NCI-H460 (cell line): ENCODE measurements around the gene RAPGEF3. TPM values are rescaled to one million over a fixed set of nuclear protein-coding genes. Genes with fewer than 3 reads are reported as not detected.

Source experiments
- DNase-seq: peaks from one replicate; pipeline ENCODE4 v3.0.0-alpha.2; 2016; ENCODE audit warnings: low read depth; ENCODE audit errors: extremely low read depth
- polyA plus RNA-seq: library from polyadenylated mRNA; depleted of rRNA; stranded (reverse); fragments of >200 nt; gene quantifications from 2 replicates; pipeline ENCODE4 v1.2.3, GENCODE V29; 2014; cell fraction: nucleus; rRNA removed
- total RNA-seq: library from RNA; depleted of rRNA; stranded (reverse); fragments of >200 nt; shearing (Covaris generic); gene quantifications from 2 replicates; pipeline ENCODE4 v1.2.3, GENCODE V29; 2014; rRNA removed

Gene RAPGEF3, protein sequence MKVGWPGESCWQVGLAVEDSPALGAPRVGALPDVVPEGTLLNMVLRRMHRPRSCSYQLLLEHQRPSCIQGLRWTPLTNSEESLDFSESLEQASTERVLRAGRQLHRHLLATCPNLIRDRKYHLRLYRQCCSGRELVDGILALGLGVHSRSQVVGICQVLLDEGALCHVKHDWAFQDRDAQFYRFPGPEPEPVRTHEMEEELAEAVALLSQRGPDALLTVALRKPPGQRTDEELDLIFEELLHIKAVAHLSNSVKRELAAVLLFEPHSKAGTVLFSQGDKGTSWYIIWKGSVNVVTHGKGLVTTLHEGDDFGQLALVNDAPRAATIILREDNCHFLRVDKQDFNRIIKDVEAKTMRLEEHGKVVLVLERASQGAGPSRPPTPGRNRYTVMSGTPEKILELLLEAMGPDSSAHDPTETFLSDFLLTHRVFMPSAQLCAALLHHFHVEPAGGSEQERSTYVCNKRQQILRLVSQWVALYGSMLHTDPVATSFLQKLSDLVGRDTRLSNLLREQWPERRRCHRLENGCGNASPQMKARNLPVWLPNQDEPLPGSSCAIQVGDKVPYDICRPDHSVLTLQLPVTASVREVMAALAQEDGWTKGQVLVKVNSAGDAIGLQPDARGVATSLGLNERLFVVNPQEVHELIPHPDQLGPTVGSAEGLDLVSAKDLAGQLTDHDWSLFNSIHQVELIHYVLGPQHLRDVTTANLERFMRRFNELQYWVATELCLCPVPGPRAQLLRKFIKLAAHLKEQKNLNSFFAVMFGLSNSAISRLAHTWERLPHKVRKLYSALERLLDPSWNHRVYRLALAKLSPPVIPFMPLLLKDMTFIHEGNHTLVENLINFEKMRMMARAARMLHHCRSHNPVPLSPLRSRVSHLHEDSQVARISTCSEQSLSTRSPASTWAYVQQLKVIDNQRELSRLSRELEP
- 7.6 and 10.8 TPM in 2 replicates for total RNA-seq
- 32.5 and 34.6 TPM in 2 replicates for polyA plus RNA-seq

DNA sequence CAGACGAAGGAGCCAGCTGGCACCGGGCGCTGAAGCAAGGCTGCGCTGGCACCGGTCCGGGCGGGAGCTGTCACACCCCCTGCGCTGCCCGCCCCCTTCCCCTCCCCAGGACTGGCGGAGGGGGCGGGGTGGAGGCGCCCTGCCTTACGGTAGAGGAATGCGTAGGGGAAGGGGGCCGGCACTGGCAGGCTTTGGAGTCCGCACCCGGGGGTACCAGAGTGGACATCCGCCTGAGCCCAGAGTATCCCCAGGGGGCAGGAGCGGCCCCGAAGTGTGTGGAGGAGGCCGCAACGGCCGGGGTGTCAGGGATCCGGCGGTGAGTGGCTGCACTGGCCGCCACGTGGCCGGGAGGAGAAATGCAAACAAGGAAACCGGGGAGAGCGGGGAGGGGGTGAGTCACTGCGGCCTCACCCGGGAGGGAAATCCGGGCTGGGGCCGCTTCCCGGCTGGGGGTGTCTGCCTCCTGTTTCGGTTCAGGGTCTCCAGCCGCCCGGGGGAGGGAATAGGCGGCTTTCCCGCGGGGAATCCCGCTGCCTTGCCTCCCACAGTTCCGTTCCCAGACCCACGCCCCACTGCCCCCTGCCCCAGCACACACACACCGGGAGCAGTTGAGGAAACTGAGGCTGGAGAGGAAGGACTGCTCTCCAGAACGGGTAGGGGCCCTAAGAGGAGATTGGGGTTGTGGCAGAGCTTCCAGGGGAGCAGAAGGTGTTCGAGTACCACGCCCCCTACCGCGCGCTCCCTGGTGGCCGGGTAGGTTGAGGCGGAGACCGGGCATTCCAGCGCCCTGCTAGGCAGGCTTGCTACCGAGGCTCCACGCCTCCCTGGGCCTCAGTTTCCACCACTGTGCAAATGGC is at the start of gene RAPGEF3:
TSS of gene RAPGEF3 (minus strand) at position 47 of the 857 bp plus-strand sequence. CDS start 324 bp downstream, outside the sequence.
- DNase-seq, result peak; percentile 85

DNA sequence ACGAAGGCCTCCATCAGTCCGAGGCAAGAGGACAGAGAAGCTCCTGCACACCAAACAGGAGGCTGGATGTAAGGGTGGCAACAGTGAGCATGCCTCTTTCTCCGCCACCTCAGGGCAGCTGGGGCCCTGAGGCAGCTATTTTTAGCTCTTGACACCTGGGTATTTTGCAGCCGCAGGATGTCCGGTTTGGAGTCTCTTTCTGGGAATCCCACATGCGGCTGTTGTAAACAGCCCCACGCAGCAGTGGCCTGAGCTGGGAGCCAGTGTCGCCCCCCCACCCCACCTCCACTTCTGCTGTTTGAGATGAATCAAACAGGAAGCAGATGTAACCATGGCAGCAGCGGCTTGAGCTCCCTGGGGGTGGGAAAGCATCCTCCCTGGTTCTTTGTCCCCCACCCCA is 49.4 kb upstream of the RAPGEF3 start:
- no peak for DNase-seq

DNA sequence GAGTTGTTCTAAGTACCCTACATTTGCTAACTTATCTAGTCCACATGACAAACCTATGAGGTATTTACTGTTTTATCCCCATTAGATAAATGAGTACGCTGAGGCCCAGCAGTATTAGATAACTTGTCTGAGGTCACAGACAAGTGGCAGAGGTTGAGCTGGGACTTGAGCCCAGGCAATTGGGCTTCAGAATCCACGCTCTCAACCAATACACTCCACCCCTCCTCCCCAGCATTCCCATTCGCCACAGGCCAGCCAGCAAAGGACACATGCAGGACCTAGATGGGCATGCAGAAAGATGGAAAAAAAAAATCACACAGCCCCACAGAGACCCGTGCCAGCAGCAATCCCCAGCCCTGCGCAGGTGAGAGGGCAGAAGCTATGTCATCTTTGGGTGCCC is 48.7 kb upstream of the RAPGEF3 start:
- DNase-seq, result no peak

- DNase-seq, result no peak
Observed at GRCh38 chr12:47805417-47805816, 46.7 kb upstream of the RAPGEF3 start.

DNA sequence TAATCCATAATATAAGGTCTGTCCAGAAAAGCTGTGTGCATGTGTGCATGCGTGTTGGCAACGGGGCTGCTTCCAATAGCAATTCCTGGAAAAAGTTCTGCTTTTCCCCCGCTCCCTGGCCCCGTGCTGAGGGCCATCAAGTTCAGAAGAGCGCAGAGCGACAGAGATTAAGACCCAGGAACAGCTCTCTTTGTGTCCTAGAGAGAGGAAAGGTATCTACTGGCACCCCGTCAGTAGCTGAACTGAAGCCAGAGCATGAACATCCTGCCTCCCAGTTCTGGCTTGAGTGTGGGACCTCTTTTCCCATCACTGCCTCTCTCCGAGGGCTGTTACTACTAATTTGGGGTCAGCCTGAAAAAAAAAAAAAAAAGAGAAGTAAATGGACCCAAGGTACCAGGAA is 45.5 kb upstream of the RAPGEF3 start:
- DNase-seq, result no peak

- no peak for DNase-seq
Observed at GRCh38 chr12:47803191-47803875, 44.7 kb upstream of the RAPGEF3 start.

GRCh38 chr12:47802312-47802711 is 43.6 kb upstream of the RAPGEF3 start:
- no peak for DNase-seq

- DNase-seq, result no peak
Observed at GRCh38 chr12:47801904-47802246, 43.2 kb upstream of the RAPGEF3 start.

DNA sequence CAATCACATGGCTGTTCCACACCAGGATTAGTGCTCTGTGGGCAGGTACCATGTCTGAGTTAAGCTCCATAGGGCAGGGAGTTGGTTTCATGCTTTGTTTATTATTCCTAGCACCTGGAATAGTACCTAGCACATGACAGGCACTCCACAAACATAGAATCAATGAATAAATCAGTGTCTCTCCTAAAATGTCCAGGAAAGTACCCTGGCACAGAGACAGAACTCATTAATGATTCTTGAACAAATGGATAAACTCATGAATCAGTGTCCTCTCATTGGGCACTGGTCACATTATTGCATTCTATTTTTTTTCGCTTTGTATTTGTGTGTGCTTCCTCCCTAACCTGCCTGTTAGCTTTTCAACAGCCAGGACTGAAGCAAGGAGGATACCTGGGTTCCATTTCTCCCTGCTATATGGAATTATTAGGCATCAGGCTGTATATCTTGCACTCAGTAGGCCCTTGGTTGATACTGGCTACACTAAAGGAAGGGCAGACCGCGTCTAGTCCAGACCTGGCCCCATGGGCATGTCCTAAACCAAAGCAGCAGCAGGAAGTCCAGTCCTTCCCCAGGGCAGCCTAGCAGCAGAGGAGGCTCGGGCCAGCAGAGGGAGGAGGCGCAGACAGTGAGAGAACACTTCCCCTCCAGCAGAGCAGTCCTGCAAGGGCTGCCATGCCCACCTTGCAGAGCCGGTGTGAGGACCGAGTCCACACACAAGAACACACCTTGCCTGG is 42.7 kb upstream of the RAPGEF3 start:
- no peak for DNase-seq

GRCh38 chr12:47800582-47800981 is 41.9 kb upstream of the RAPGEF3 start:
- DNase-seq, result no peak

- no peak for DNase-seq
Observed at GRCh38 chr12:47799357-47799955, 40.8 kb upstream of the RAPGEF3 start.

DNA sequence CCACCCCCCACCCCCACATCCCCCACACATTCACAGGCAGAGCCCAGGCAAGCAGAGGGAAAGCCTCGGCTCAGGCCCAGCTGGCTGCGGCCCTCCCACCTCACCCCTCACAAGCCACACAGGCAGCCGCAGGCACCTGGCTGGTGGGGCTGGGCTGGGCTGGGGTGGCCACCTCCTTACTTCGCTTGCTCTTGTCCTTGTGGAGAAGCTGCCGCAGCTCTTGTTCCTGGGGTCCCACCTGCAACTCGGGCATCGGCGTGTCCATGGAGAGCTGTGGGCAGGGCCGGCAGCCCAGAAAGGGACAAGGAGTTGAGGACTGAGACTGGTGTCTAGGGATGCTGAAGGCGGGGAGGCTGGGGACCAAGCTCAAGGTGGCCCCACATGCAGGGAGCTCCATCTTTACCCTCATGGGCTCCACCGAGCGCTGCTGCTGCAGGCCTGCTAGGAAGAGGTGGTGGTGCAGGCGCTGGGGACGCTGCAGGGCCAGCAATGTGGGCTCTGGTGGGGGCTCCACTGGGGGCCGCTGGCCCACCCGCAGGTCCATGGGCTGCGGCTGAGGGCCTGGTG is 39.8 kb upstream of the RAPGEF3 start:
- no peak for DNase-seq

- DNase-seq, result no peak
Observed at GRCh38 chr12:47797441-47797840, 38.8 kb upstream of the RAPGEF3 start.

DNA sequence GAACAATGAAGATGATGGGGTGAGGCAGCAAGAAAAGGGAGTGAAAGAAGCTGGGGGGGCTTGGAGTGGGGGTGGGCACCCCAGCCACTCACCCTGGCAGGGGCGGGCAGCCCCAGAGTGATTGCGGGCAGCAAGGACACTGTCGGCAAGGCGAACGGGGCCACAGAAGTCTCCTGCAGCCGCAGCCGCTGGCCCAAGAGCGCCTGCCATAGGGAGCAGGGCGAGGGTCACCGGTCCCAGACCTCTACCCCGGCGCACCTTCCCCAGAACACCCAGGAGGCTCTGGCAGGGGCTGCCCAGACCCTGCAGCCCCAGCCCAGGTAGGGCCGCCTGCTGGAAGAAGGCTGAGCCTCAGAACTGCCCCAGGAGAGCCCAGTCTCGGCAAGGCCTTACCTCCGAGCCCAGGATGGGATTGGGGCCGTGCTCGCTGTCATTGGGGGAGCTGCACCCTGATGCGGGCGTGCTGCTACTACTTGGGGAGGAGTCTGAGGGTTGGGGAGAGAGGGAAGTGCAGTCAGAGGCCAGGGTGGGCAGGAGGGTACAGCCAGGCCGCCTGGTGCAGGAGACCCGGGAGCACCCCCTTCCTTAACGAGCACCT is 37.2 kb upstream of the RAPGEF3 start:
- no peak for DNase-seq

DNA sequence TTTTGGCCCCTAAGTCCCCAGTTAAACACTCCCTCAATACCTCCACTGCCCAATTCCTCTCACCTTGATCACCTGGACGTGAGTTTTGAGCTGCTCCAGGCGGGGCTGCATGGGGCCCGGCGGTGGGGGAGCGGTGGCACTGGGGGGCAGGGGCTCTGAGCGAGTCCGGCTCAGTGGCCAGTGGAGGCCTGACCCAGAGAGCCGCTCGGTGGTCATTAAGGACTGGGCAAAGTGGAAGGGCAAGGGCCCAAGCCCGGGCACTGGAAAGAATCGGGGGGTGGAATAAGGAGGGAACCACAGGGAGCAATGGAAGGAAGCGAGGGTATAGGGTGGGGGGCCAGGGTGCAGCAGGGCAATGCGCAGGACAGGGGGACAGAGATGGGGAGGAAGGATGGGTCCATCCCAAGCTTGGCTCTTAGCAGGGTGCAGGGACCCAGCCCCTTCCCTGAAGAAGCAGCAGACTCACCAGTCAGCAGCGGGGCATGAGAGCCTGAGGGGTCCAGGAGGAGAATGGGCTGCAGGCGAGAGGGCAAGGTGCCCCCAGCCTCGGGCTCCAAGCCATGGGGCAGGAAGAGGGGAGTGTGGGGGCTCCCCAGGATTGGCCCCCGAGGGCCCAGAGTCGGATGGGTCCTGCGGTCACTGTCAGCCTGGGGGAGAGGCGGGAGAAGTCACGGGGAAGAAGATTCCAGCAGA is 36.6 kb upstream of the RAPGEF3 start:
- no peak for DNase-seq

GRCh38 chr12:47794679-47795078 is 36.0 kb upstream of the RAPGEF3 start:
- DNase-seq, result no peak

DNA sequence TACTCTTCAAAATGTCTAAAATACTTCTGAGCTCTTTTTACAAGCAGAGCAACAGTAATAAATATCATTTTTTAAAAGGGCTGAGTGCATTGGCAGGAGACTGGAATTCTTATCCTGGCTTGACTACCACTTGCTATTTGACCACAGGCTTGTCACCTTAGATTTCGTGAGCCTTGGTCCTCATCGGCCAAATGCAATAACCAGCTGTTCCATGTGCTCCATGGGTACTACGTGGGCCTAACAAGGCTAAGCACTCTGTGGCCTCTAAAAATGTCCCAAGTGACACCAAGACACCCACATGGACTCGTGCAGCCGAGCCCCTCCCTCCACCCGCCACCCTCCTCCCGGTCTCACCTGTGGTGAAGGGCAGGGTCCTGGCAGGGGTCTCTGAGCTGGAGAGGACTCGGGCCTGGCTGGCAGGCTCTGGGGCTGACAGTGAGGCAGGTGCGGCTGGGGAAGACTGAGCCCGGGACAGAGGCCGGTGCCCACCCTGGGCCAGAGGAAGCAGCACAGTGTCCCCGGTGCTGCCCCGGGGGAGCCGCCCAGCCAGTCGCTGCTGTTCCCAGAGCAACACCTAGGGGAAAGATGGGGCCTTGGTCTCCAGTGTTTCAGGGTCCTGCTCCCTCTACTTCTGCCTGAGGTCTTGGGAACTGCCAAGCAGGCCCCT is 34.5 kb upstream of the RAPGEF3 start:
- DNase-seq, result no peak
